Measurements from ENCODE around the gene EYA2. TPM values are rescaled to one million over a fixed set of nuclear protein-coding genes. Genes with fewer than 3 reads are reported as not detected.

The EYA2 gene
- total and polyA plus RNA-seq, 2 of the 4 experiments (the other 2 are of a cell fraction) = 2.3 to 5.4 TPM

DNA sequence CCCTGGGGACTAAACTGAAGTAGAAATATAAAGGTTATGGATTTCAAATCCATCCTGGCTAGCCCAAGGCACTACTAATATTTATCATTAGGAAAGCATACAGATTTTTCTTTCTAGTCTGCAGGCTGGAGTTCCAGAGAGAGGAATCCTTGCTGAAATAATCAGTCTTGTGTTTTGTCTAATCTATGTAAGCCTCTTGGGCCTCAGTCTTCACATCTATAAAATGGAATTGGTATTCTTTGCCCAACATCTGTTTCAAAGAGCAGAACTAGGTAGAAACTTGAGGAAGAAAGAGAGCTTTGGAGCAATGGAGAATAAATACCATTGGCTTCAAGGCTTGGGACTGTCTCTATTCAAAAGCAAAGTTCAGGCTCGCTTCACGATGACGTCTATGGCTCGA lies 249.8 kb downstream of the EYA2 start:
- Histone ChIP-seq H4K91ac (ENCODE audit: insufficient read depth, low read depth, low read length) (no peak overlapping the region), H4K20me1 (ENCODE audit: insufficient read depth, low read length) (no peaks in the 10 kb centered on the region), H3K27me3 (ENCODE audit: control insufficient read depth, insufficient read depth, low read length) (no peaks in the 10 kb centered on the region), H3K4ac (ENCODE audit: low read depth, low read length) (no peak overlapping the region), H2BK5ac (ENCODE audit: low read depth, low read length, poor library complexity, severe bottlenecking) (no peak overlapping the region), H3K18ac (ENCODE audit: low read depth, low read length) (no peak overlapping the region), H3K23ac (ENCODE audit: low read depth, low read length) (no peak overlapping the region), H2BK20ac (ENCODE audit: low read depth, low read length) (no peak overlapping the region), H3K56ac (ENCODE audit: extremely low read depth, insufficient read depth, low read length) (no peak overlapping the region), H3K14ac (replicated peaks; ENCODE audit: low read depth, low read length) (no peak overlapping the region), H2AK9ac (replicated peaks; ENCODE audit: low read depth, low read length, poor library complexity) (no peak overlapping the region), H3K4me2 (ENCODE audit: low read depth, low read length) (no peak overlapping the region), H3K27ac (ENCODE audit: insufficient read depth, low read length) (no peak overlapping the region), H3K9me3 (ENCODE audit: control insufficient read depth, insufficient read depth, low read length) (peaks cover 5% of the 10 kb centered on the region), H2BK15ac (ENCODE audit: low read depth, low read length) (no peak overlapping the region), H3K36me3 (ENCODE audit: control insufficient read depth, insufficient read depth, low read length) (no peaks in the 10 kb centered on the region), H3K9me1 (ENCODE audit: insufficient read depth, low read length) (peaks cover 5% of the 10 kb centered on the region; the same call in 1 of the 2 replicates), H4K5ac (ENCODE audit: low read depth, low read length) (no peak overlapping the region), H3K4me1 (ENCODE audit: control insufficient read depth, insufficient read depth, low read length) (peaks cover 13% of the 10 kb centered on the region), H2BK120ac (ENCODE audit: low read depth, low read length) (no peak overlapping the region), H4K8ac (ENCODE audit: low read depth in 2 of 2, low read length in 2 of 2) (no peak overlapping the region), H3K4me3 (ENCODE audit: insufficient read depth, low read depth, low read length) (no peak overlapping the region), H2AK5ac (ENCODE audit: low read depth, low read length) (no peak overlapping the region), H2AFZ (replicated peaks; ENCODE audit: low read length, poor library complexity) (no peak overlapping the region), H3K9ac (ENCODE audit: low read depth, low read length) (no peak overlapping the region), H3K79me1 (ENCODE audit: low read depth in 1 of 2, low read length in 2 of 2) (no peaks in the 10 kb centered on the region)
- no TSS peak for BruUV-seq (replicated peaks)
- ATAC-seq (ENCODE audit: low read depth) (no peak), DNase-seq (no peak)
- intact Hi-C loops (cut with micrococcal nuclease) = no loop called here
- CTCF ChIA-PET = no interaction called here
- POLR2A ChIA-PET (ENCODE audit: unreplicated experiment) = no interaction called here
- dilution Hi-C loops (cut with HindIII; ENCODE audit: low sequenced_read_pairs, unreplicated experiment) = no loop called here
- TF ChIP-seq MXI1 (IDR thresholded peaks at IDR 0.05; ENCODE audit: borderline replicate concordance, low read depth, low read length) = no peak
- TF ChIP-seq MAFK (IDR thresholded peaks at IDR 0.05; ENCODE audit: low read depth, low read length) = no peak
- no peak for TF ChIP-seq BHLHE40 (IDR thresholded peaks at IDR 0.05; ENCODE audit: low read depth, low read length)
- TF ChIP-seq MAZ (IDR thresholded peaks at IDR 0.05; ENCODE audit: borderline replicate concordance, low read depth, low read length) = no peak
- no peak for TF ChIP-seq RFX5 (IDR thresholded peaks at IDR 0.05; ENCODE audit: low read depth, low read length)
- no peak for TF ChIP-seq POLR2A (IDR thresholded peaks at IDR 0.05; ENCODE audit: low read depth, low read length)
- no peak for TF ChIP-seq SMC3 (IDR thresholded peaks at IDR 0.05; ENCODE audit: low read depth, low read length)
- no peak for TF ChIP-seq CHD1 (IDR thresholded peaks at IDR 0.05; ENCODE audit: low read depth, low read length)
- TF ChIP-seq, protein P1, sequence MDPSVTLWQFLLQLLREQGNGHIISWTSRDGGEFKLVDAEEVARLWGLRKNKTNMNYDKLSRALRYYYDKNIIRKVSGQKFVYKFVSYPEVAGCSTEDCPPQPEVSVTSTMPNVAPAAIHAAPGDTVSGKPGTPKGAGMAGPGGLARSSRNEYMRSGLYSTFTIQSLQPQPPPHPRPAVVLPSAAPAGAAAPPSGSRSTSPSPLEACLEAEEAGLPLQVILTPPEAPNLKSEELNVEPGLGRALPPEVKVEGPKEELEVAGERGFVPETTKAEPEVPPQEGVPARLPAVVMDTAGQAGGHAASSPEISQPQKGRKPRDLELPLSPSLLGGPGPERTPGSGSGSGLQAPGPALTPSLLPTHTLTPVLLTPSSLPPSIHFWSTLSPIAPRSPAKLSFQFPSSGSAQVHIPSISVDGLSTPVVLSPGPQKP (IDR thresholded peaks at IDR 0.05; ENCODE audit: borderline replicate concordance, low read depth, low read length) = no peak
- no peak for TF ChIP-seq CEBPB (IDR thresholded peaks at IDR 0.05; ENCODE audit: low read depth, low read length)
- no peak for TF ChIP-seq RCOR1 (IDR thresholded peaks at IDR 0.05; ENCODE audit: insufficient replicate concordance, low read length)
- TF ChIP-seq USF2 (IDR thresholded peaks at IDR 0.05; ENCODE audit: low read depth, low read length) = no peak
- no peak for TF ChIP-seq NFE2L2 (IDR thresholded peaks at IDR 0.05; ENCODE audit: low read depth, low read length)
- no peak for TF ChIP-seq RAD21 (IDR thresholded peaks at IDR 0.05; ENCODE audit: low read length)
- no peak for TF ChIP-seq FOS (IDR thresholded peaks at IDR 0.05; ENCODE audit: low read depth, low read length)
- TF ChIP-seq, protein P2, sequence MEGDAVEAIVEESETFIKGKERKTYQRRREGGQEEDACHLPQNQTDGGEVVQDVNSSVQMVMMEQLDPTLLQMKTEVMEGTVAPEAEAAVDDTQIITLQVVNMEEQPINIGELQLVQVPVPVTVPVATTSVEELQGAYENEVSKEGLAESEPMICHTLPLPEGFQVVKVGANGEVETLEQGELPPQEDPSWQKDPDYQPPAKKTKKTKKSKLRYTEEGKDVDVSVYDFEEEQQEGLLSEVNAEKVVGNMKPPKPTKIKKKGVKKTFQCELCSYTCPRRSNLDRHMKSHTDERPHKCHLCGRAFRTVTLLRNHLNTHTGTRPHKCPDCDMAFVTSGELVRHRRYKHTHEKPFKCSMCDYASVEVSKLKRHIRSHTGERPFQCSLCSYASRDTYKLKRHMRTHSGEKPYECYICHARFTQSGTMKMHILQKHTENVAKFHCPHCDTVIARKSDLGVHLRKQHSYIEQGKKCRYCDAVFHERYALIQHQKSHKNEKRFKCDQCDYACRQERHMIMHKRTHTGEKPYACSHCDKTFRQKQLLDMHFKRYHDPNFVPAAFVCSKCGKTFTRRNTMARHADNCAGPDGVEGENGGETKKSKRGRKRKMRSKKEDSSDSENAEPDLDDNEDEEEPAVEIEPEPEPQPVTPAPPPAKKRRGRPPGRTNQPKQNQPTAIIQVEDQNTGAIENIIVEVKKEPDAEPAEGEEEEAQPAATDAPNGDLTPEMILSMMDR (conservative IDR thresholded peaks at IDR 0.05; ENCODE audit: low read depth, low read length) = no peak
- WGBS, 2 experiments (ENCODE audit: extremely low coverage in 2 of 2, insufficient read length in 1 of 2) = 92% methylated on average over 2 of the region's 4 CpGs; no CpG with 5 or more reads in 1 of the 2 experiments
- in situ Hi-C loops (cut with MboI; ENCODE audit: low sequenced_read_pairs) = no loop called here

Measured in IMR-90 (cell line).